Body of pancreas (tissue), 4 donors: ENCODE data around the gene EPHB1.

Experiments used
- POLR2A ChIP-seq, 3 donors: fragments of 450-650 bp; IDR thresholded peaks; one replicate each; pipeline ENCODE4 v1.6.1; 2016; ENCODE audit warnings: antibody characterized with exemption in 3 of 3, mild to moderate bottlenecking in 2 of 3
- TF ChIP-seq, protein P1 (sequence below), 7 experiments: fragments of 450-650 bp in 4 of 7; fragments of 200-600 bp in 3 of 7; sonication (generic) in 3 of 7; IDR thresholded peaks; one replicate each; pipeline ENCODE4 v1.5.1; 2016 to 2019; ENCODE audit warnings: antibody characterized with exemption in 7 of 7

DNA sequence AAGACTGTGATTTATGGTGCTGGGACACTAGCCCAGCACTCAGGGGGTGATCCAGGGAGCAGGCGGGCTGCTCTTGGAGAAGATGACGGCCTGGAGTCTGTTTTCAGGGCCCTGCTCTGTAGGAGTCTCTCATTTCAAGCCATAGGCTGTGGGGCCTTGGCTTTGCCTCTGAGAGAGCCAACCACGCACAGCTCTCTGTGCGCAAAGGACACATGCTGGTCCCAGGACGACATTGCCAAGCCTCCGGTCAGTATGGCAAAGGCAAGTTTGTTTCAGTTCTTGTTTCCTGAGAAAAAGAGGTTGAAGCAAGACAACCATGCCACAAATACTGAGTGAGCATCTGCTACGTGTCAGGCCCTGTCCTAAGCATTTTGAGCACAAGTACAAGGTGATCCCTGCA is 197.1 kb downstream of the EPHB1 start:
- TF ChIP-seq, protein P1, sequence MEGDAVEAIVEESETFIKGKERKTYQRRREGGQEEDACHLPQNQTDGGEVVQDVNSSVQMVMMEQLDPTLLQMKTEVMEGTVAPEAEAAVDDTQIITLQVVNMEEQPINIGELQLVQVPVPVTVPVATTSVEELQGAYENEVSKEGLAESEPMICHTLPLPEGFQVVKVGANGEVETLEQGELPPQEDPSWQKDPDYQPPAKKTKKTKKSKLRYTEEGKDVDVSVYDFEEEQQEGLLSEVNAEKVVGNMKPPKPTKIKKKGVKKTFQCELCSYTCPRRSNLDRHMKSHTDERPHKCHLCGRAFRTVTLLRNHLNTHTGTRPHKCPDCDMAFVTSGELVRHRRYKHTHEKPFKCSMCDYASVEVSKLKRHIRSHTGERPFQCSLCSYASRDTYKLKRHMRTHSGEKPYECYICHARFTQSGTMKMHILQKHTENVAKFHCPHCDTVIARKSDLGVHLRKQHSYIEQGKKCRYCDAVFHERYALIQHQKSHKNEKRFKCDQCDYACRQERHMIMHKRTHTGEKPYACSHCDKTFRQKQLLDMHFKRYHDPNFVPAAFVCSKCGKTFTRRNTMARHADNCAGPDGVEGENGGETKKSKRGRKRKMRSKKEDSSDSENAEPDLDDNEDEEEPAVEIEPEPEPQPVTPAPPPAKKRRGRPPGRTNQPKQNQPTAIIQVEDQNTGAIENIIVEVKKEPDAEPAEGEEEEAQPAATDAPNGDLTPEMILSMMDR (IDR thresholded peaks at IDR 0.05), result no peak
- no peak for TF ChIP-seq POLR2A (IDR thresholded peaks at IDR 0.05)
